Common myeloid progenitor, CD34-positive (primary cell): ENCODE results near the gene SCYGR8. TPM values are rescaled to one million over a fixed set of nuclear protein-coding genes. Genes with fewer than 3 reads are reported as not detected.

Experiments
- CTCF ChIA-PET: fragments of 350-600 bp; sonication (Branson Sonifier 250); formaldehyde crosslinking; loops from one replicate; lab custom pipeline; 2021; ENCODE audit warnings: antibody characterized with exemption; lab: Charles Lee
- POLR2A ChIA-PET: fragments of 350-600 bp; sonication (Branson Sonifier 250); formaldehyde crosslinking; loops from one replicate; lab custom pipeline; 2021; ENCODE audit warnings: antibody characterized with exemption; lab: Charles Lee
- DNase-seq, 3 donors: peaks; one replicate each; pipeline versions ENCODE4 v3.0.0 to v3.0.0-alpha.2; 2013
- H3K27ac ChIP-seq, 2 experiments: 1 replicate in 1 of 2; 2 replicates in 1 of 2; pipeline ENCODE4 v1.7.0; 2013; ENCODE audit warnings: inconsistent platforms in 2 of 2, low read length in 2 of 2, mild to moderate bottlenecking in 2 of 2, low read depth in 1 of 2, moderate library complexity in 1 of 2; ENCODE audit not compliant: severe bottlenecking in 2 of 2, insufficient read depth in 1 of 2, poor library complexity in 1 of 2
- H3K27me3 ChIP-seq, 5 experiments: replicated peaks in 2 of 5; 1 replicate in 3 of 5; 2 replicates in 2 of 5; pipeline versions ENCODE4 v1.6.1 to v1.7.0; 2013; ENCODE audit warnings: low read length in 4 of 5, mild to moderate bottlenecking in 2 of 5, moderate library complexity in 2 of 5, inconsistent platforms in 1 of 5; ENCODE audit not compliant: insufficient read depth in 5 of 5, control insufficient read depth in 4 of 5
- H3K36me3 ChIP-seq, 4 experiments: 1 replicate in 2 of 4; 2 replicates in 2 of 4; pipeline versions ENCODE4 v1.6.1 to v1.7.0; 2013; ENCODE audit warnings: low read length in 3 of 4, control low read depth in 1 of 4, mild to moderate bottlenecking in 1 of 4; ENCODE audit not compliant: control insufficient read depth in 4 of 4, insufficient read depth in 4 of 4
- H3K4me1 ChIP-seq, 4 experiments: 1 replicate in 3 of 4; 2 replicates in 1 of 4; pipeline versions ENCODE4 v1.6.1 to v1.7.1; 2013; ENCODE audit warnings: low read length in 3 of 4, mild to moderate bottlenecking in 3 of 4, control low read depth in 1 of 4, inconsistent platforms in 1 of 4, moderate library complexity in 1 of 4; ENCODE audit not compliant: control insufficient read depth in 4 of 4, insufficient read depth in 4 of 4; ENCODE audit errors: control extremely low read depth in 1 of 4
- H3K4me3 ChIP-seq, 7 experiments: 1 replicate in 4 of 7; 2 replicates in 3 of 7; pipeline versions ENCODE4 v1.5.1 to v1.7.0; 2013; ENCODE audit warnings: mild to moderate bottlenecking in 7 of 7, low read length in 6 of 7, moderate library complexity in 6 of 7, inconsistent platforms in 2 of 7, low read depth in 2 of 7, control low read depth in 1 of 7; ENCODE audit not compliant: insufficient read depth in 4 of 7, control insufficient read depth in 1 of 7; ENCODE audit errors: extremely low read depth in 1 of 7
- H3K9me3 ChIP-seq, 5 experiments: 1 replicate in 4 of 5; 2 replicates in 1 of 5; pipeline versions ENCODE4 v1.6.1 to v1.7.1; 2013; ENCODE audit warnings: low read length in 4 of 5, mild to moderate bottlenecking in 2 of 5, inconsistent platforms in 1 of 5, low read depth in 1 of 5, moderate library complexity in 1 of 5; ENCODE audit not compliant: control insufficient read depth in 4 of 5, insufficient read depth in 2 of 5; ENCODE audit errors: control extremely low read depth in 1 of 5
- WGBS: methylation state at CpG from one replicate; pipeline ENCODE4 v1.1.5; 2013; ENCODE audit not compliant: insufficient coverage; 5-methylcytosine and 5-hydroxymethylcytosine counted together
- polyA plus RNA-seq: library from polyadenylated mRNA; unstranded; fragments of 120-200 nt; gene quantifications from one replicate; pipeline ENCODE4 v1.2.1, GENCODE V29; 2013

SCYGR8 gene
- polyA plus RNA-seq = not detected

- Histone ChIP-seq H3K4me1 (no peaks in the 10 kb centered on the region), H3K36me3 (no peaks in the 10 kb centered on the region), H3K27me3 (no peaks in the 10 kb centered on the region), H3K27ac (no peak within 1 kb of the TSS), H3K4me3 (no peak within 1 kb of the TSS), H3K9me3 (no peaks in the 10 kb centered on the region)
- ChIA-PET POLR2A (no interaction called here), CTCF (no interaction called here)
- no CpG with 5 or more reads among the region's 9 CpGs for WGBS
- DNase-seq = no peak
Observed at GRCh38 chr2:227745594-227745993, at the start of gene SCYGR8. Gene SCYGR8, plus strand, starts transcription at chr2:227745894. Its CDS starts 0 bp downstream, at chr2:227745894.

GRCh38 chr2:227696990-227697679, 48.6 kb upstream of the SCYGR8 start:
- CTCF ChIA-PET = no interaction called here
- H3K4me1 ChIP-seq = no peaks in the 10 kb centered on the region
- peaks cover 0 to 2% (median 0%) of the 10 kb centered on the region in 5 experiments for H3K9me3 ChIP-seq
- H3K4me3 ChIP-seq = no peak overlapping the region
- peaks cover 0 to 3% (median 0%) of the 10 kb centered on the region in 5 experiments for H3K27me3 ChIP-seq
- no peaks in the 10 kb centered on the region for H3K36me3 ChIP-seq
- H3K27ac ChIP-seq = no peak overlapping the region
- POLR2A ChIA-PET = interaction anchor here (0.6 kb wide), 1 partner anchor 112 kb away, joined by 3 read pairs; no protein-coding TSS in a partner anchor
- DNase-seq = no peak
- WGBS = no CpG with 5 or more reads among the region's 2 CpGs

- H3K27me3 ChIP-seq = peaks cover 0 to 3% (median 0%) of the 10 kb centered on the region in 5 experiments
- WGBS = no CpG with 5 or more reads among the region's 3 CpGs
- ChIA-PET POLR2A (no interaction called here), CTCF (no interaction called here)
- no peak overlapping the region for H3K27ac ChIP-seq
- no peak for DNase-seq
- peaks cover 0 to 5% (median 0%) of the 10 kb centered on the region in 5 experiments for H3K9me3 ChIP-seq
- H3K4me3 ChIP-seq = no peak overlapping the region
- H3K36me3 ChIP-seq = no peaks in the 10 kb centered on the region
- no peaks in the 10 kb centered on the region for H3K4me1 ChIP-seq
Observed at GRCh38 chr2:227701556-227701955, 44.1 kb upstream of the SCYGR8 start.

GRCh38 chr2:227703280-227703732, 42.4 kb upstream of the SCYGR8 start:
- H3K27ac ChIP-seq = no peak overlapping the region
- peaks cover 0 to 3% (median 0%) of the 10 kb centered on the region in 5 experiments for H3K27me3 ChIP-seq
- DNase-seq = no peak
- 100% methylated on average over 1 of the region's 4 CpGs for WGBS
- H3K4me1 ChIP-seq = no peaks in the 10 kb centered on the region
- H3K36me3 ChIP-seq = no peaks in the 10 kb centered on the region
- H3K9me3 ChIP-seq = peaks cover 0 to 5% (median 0%) of the 10 kb centered on the region in 5 experiments
- ChIA-PET CTCF (no interaction called here), POLR2A (no interaction called here)
- no peak overlapping the region for H3K4me3 ChIP-seq

GRCh38 chr2:227703961-227704360, 41.7 kb upstream of the SCYGR8 start:
- H3K9me3 ChIP-seq = peaks cover 0 to 5% (median 0%) of the 10 kb centered on the region in 5 experiments
- H3K27ac ChIP-seq = no peak overlapping the region
- no peak overlapping the region for H3K4me3 ChIP-seq
- no peaks in the 10 kb centered on the region for H3K4me1 ChIP-seq
- H3K36me3 ChIP-seq = no peaks in the 10 kb centered on the region
- POLR2A ChIA-PET = no interaction called here
- DNase-seq = no peak
- CTCF ChIA-PET = no interaction called here
- peaks cover 0 to 3% (median 0%) of the 10 kb centered on the region in 5 experiments for H3K27me3 ChIP-seq
- WGBS = 88% methylated on average over 1 of the region's 3 CpGs

- Histone ChIP-seq H3K4me3 (no peak overlapping the region), H3K27me3 (peaks cover 0 to 3% (median 2%) of the 10 kb centered on the region in 5 experiments), H3K27ac (no peak overlapping the region), H3K36me3 (no peaks in the 10 kb centered on the region), H3K4me1 (no peaks in the 10 kb centered on the region), H3K9me3 (peaks cover 0 to 5% (median 0%) of the 10 kb centered on the region in 5 experiments)
- 100% methylated on average over 4 of the region's 4 CpGs for WGBS
- DNase-seq = no peak
- CTCF ChIA-PET = no interaction called here
- POLR2A ChIA-PET = no interaction called here
Observed at GRCh38 chr2:227706859-227707258, 38.8 kb upstream of the SCYGR8 start.

- H3K4me1 ChIP-seq = no peaks in the 10 kb centered on the region
- no peak overlapping the region for H3K4me3 ChIP-seq
- H3K27ac ChIP-seq = no peak overlapping the region
- H3K36me3 ChIP-seq = no peaks in the 10 kb centered on the region
- peaks cover 0 to under 1% (median 0%) of the 10 kb centered on the region in 5 experiments for H3K9me3 ChIP-seq
- peaks cover 0 to 3% (median 2%) of the 10 kb centered on the region in 5 experiments for H3K27me3 ChIP-seq
- WGBS = 100% methylated on average over 2 of the region's 6 CpGs
- no peak for DNase-seq
- POLR2A ChIA-PET = no interaction called here
- CTCF ChIA-PET = no interaction called here
Observed at GRCh38 chr2:227707390-227707789, 38.3 kb upstream of the SCYGR8 start.
